ENCODE data around the gene NCKAP5.

The NCKAP5 gene

DNA sequence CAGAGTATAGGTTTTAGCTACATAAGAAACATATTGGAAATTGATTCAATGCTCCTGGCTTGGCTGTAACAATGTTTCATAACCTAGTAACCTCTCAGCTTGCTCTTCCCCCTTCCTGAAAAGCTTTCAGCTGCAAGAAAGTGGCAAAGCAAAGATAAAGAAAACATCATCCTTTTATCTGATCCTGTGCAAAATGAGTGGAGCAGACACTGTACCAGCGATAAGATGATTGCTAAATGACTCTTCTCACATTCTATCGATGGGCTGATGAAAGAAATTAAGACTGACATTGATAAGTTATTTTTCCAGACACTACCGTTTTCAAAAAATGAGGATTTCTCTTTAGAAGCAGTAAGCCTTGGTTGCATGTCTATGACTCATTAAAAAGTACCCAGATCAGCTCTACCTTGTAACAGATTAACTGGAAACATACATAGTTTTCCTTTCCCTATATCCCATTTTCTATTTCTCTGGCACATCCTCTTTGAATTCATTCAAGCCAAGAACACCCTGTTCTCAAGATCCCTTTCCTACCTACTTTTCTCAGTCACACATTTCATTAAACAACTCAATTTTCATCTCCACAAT lies 811.2 kb downstream of the NCKAP5 start:
- in situ Hi-C loops (cut with HindIII; ENCODE audit: low pct_unique_long_range_greater_than_20kb, low sequenced_read_pairs), result no loop called here
- DNase-seq (ENCODE audit: low read depth in 1 of 2, low spot score in 1 of 2), result no peak
- TF ChIP-seq JUND (IDR thresholded peaks at IDR 0.05; ENCODE audit: low read depth), result no peak

DNA sequence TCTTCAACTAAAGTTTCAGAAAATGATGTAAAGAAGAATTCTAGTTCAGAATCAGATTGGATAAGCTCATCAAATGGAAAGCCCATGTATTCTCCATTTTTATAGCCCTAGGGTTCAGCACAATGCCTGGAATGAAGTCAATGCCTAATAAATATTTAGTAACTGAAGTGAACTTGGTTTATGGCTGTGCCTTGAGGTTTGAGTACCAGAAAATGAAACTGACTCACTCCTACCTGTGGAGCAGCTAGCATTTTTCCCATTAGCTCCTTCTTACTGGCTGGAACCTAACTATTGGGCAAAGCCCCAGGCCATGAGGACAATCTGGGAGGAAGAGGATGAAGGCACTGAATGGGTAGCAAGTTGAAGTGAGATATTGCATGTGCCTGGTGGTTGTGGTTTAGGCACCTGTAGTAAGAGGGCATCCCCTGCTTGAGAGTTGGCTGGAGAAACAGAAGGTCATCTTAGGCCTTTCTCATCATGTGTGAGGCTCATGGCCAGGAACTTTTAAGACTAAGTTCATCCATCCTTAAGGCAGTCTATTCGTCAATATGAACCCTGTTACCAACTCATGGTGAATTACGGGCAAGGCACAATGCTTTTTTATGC lies 813.3 kb downstream of the NCKAP5 start:
- no peak for DNase-seq (ENCODE audit: low read depth in 1 of 2, low spot score in 1 of 2)
- no peak for TF ChIP-seq JUND (IDR thresholded peaks at IDR 0.05; ENCODE audit: low read depth)
- in situ Hi-C loops (cut with HindIII; ENCODE audit: low pct_unique_long_range_greater_than_20kb, low sequenced_read_pairs), result no loop called here

DNA sequence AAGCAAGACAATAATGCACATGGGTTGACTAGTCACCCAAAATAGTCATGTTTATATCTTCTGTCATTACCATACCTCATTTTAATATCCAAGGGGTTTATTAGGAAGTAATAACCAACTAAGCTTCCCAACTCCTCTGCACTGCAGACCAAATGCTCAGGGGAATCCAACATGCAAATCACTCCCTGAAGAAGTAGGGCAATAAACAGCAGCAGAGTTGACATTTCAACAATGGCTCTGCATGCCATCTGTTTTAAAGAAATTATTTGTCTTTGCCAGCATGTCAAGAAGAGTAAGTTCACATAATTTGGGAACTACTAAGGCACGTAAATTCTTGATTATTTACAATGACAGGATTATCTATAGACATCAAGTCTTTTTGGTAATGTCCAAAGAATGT lies 813.9 kb downstream of the NCKAP5 start:
- no peak for DNase-seq (ENCODE audit: low read depth in 1 of 2, low spot score in 1 of 2)
- no peak for TF ChIP-seq JUND (IDR thresholded peaks at IDR 0.05; ENCODE audit: low read depth)
- in situ Hi-C loops (cut with HindIII; ENCODE audit: low pct_unique_long_range_greater_than_20kb, low sequenced_read_pairs), result no loop called here

DNA sequence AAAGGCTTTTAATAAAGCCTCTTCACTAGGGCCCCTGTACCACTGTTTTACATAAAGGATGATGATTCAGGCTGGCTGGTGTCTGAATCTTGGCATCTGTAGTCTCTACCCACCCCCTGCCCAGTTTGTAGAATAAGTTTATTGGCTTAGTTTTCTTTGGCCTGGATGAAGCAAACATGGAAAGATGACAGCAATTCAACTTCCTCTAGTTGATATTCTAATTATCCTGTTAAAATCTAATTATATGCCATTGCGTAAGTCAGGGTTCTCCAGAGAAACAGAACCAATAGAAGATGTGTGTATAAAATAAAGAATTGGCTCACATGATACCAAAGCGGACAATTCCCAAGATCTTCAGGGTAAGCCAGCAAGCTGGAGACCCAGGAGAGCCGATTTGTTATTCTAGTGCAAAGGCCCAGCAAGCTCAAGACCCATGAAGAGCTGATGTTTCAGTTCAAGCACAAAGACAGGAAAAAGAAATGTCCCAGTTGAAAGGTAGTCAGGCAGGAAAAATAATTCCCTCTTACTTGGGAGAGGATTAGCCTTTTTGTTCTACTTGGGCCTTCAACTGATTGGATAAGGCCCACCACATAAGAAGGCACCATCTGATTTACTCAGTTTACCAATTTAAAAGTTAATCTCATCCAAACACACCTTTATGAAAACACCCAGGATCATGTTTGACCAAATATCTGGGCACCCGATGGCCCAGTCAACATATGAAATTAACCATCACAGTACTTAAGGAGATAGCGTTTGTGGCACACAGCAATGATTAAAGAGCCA lies 815.6 kb downstream of the NCKAP5 start:
- TF ChIP-seq JUND (IDR thresholded peaks at IDR 0.05; ENCODE audit: low read depth), result no peak
- no peak for DNase-seq (ENCODE audit: low read depth in 1 of 2, low spot score in 1 of 2)
- in situ Hi-C loops (cut with HindIII; ENCODE audit: low pct_unique_long_range_greater_than_20kb, low sequenced_read_pairs), result no loop called here

DNA sequence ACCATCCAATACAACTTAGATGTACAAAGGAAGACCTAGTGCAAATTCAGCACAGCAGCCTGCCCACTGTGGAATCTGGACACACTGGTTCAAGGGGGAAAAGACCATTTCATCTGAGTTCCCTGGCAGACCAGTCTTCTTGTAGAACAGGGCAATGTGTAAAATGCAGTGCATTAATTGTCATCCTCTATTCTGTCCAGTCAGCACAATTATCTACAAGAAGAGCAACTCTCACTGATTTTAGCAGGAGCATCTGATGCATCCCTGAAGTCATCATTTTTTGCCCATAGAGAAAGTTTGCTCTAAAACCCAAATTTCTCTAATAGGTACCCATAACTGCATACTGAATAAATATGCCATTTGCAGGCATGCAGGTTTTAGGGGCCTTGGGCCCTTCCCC lies 816.4 kb downstream of the NCKAP5 start:
- in situ Hi-C loops (cut with HindIII; ENCODE audit: low pct_unique_long_range_greater_than_20kb, low sequenced_read_pairs), result no loop called here
- no peak for TF ChIP-seq JUND (IDR thresholded peaks at IDR 0.05; ENCODE audit: low read depth)
- DNase-seq (ENCODE audit: low read depth in 1 of 2, low spot score in 1 of 2), result no peak

DNA sequence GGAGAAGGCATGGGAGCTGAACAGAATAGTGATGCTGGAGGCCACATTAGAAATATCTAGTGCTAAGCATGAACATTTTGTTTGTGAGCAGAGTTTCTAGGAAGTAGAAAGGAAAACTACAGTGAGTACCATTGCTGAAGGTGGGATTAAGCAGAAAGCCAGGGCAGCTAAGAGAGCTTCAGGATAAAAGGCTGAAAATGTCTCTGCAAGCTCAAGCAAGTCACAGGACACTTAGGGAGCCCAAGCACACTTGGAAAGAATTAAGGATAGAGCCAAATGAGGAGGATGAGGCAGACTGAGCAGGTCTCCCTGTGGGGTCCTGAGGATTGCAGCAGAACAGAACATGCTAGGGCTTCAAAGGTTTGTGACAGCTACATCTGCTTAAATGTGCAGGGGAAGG lies 817.7 kb downstream of the NCKAP5 start:
- no peak for TF ChIP-seq JUND (IDR thresholded peaks at IDR 0.05; ENCODE audit: low read depth)
- in situ Hi-C loops (cut with HindIII; ENCODE audit: low pct_unique_long_range_greater_than_20kb, low sequenced_read_pairs), result no loop called here
- no peak for DNase-seq (ENCODE audit: low read depth in 1 of 2, low spot score in 1 of 2)

DNA sequence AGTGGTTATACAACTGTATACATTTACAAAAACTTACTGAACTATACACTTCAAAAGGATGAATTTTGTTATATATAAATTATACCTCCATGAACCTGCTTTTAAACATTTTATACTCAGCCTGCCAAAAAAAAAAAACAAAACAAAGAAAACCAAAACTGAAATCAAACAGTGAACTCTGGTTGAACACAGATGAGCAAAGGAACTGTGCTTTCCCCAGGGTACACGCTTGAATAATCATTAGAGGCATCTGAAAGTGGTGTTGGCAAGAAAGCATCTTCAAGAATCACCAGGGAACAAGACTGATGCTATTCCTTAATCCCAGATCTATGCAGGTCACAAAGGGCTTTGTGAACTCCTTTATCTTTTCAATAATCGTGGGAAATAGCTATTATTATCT lies 821.2 kb downstream of the NCKAP5 start:
- DNase-seq (ENCODE audit: low read depth in 1 of 2, low spot score in 1 of 2), result no peak
- no peak for TF ChIP-seq JUND (IDR thresholded peaks at IDR 0.05; ENCODE audit: low read depth)
- in situ Hi-C loops (cut with HindIII; ENCODE audit: low pct_unique_long_range_greater_than_20kb, low sequenced_read_pairs), result no loop called here

DNA sequence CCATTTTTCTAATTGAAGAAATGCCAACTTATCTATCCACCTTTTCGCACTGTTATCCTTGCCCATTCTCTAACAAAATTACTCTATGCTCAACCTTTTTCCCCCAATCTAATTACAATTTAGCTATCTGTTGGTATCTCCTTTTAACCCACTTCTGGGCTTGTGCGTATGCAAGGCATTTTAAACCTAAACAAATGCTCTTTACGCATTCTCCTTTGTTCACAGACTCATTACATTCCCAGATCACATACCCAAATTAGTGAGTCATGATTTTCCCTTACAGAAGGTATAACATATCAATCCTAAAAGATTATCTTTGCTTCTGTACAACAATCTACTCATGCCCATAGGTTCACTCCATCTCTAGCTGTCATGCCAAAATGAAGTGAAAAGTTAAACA lies 826.5 kb downstream of the NCKAP5 start:
- no peak for DNase-seq (ENCODE audit: low read depth in 1 of 2, low spot score in 1 of 2)
- in situ Hi-C loops (cut with HindIII; ENCODE audit: low pct_unique_long_range_greater_than_20kb, low sequenced_read_pairs), result no loop called here
- no peak for TF ChIP-seq JUND (IDR thresholded peaks at IDR 0.05; ENCODE audit: low read depth)

DNA sequence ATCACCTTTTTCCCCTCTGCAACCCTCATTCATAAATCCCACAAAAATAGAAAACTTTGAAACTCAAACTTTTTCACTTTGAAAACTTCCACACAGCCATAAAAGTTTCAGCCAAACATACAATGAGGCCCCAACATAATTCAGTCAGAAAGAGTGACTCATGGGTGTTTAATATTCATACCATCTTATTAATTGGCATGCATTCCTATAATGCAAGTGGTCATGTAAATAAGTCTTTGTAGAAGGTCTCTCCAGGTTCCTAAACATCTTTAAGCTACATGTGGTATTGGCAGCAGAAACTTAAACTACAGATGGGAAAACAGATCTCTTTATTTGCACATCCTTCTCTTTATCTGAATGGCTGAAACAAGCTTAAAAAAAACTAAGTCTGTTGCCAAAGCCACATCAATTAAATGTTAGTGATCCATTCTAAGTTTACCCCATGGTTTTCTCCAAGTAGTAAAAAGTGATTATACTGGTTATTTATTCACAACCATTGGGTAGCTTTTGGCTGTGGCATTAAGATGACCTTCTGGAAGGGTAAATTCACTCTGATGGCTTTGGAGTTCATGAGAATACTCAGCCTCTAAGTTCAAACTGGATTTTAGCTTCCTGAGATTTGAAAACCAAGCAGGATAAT lies 828.1 kb downstream of the NCKAP5 start:
- DNase-seq (ENCODE audit: low read depth in 1 of 2, low spot score in 1 of 2), result no peak
- TF ChIP-seq JUND (IDR thresholded peaks at IDR 0.05; ENCODE audit: low read depth), result no peak
- in situ Hi-C loops (cut with HindIII; ENCODE audit: low pct_unique_long_range_greater_than_20kb, low sequenced_read_pairs), result no loop called here

DNA sequence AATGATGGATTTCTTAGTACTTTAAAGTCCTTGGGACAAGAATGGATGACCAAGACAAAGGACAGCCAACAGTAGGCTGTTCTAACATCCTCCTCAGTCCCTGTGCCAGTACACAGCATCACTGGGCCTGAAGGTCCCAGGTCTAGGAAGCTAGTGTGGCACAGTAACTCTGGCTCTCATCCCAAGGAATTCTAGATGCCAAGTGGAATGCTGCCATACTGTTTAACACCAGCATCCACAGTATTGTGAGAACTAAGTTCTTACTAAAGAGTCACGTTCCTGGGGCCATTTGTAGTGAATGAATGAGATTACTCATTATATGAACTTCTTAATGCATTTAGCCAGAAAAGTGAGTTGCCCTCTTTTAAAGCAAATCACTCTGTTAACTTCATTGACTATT lies 830.0 kb downstream of the NCKAP5 start:
- TF ChIP-seq JUND (IDR thresholded peaks at IDR 0.05; ENCODE audit: low read depth), result no peak
- in situ Hi-C loops (cut with HindIII; ENCODE audit: low pct_unique_long_range_greater_than_20kb, low sequenced_read_pairs), result no loop called here
- no peak for DNase-seq (ENCODE audit: low read depth in 1 of 2, low spot score in 1 of 2)

DNA sequence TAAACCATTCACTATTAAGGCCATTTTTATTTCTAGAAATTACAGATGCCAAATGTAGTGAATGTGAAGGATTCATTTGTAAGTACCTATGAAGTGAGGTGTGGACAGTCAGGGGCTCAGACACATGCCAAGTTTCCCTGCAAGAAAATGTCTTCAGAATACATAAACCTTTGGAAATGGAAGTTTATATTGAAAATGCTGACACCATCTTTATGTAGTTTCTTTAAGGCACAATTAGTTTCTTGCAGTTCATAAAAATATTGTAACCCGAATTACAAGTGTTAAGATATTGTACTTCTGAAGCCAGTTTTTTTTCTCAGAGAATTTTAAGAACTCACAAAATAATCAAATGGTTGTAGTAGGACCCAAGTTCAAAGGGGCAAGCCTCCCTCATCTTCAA lies 832.2 kb downstream of the NCKAP5 start:
- in situ Hi-C loops (cut with HindIII; ENCODE audit: low pct_unique_long_range_greater_than_20kb, low sequenced_read_pairs), result no loop called here
- DNase-seq (ENCODE audit: low read depth in 1 of 2, low spot score in 1 of 2), result no peak

DNA sequence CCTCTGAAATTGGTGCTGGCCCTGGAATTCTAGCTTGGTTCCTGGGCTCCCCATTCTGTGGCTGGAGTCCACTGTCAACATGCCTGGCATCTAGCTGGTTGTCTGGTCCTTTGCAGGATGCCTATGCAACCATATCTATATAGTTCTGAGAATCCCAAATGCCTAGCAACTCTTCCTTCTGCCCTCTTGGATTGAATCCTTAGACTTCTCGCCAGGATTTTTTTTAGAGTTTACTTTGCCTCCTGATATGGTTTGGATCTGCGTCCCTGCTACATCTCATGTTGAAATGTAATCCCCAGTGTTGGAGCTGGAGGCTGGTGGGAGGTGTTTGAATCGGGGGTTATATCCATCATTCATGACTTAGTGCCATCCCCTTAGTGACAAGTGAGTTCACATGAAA lies 833.3 kb downstream of the NCKAP5 start:
- in situ Hi-C loops (cut with HindIII; ENCODE audit: low pct_unique_long_range_greater_than_20kb, low sequenced_read_pairs), result no loop called here
- no peak for DNase-seq (ENCODE audit: low read depth in 1 of 2, low spot score in 1 of 2)
- TF ChIP-seq JUND (IDR thresholded peaks at IDR 0.05; ENCODE audit: low read depth), result no peak

More for the DNA sequence above, 832.2 kb downstream of the NCKAP5 start:
- TF ChIP-seq JUND (IDR thresholded peaks at IDR 0.05; ENCODE audit: low read depth), result no peak

DNA sequence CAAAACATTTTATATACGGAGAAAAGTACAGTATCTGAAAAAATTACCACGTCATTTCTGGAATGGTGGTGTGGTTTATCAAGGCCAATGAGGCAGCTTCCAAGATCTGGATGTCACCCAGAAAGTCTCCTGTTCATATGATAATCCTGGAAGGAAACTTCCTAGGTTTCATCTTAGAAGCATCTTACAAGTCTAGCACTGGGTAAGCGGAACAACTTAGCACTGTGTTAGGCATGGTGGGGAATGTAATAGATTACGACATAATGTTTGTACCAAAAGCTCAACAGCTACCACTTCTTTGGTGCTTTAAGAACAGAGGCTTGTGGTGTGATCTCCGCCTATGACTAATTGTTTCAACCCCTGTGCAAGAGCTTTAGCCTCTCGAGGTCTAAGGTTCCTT lies 835.2 kb downstream of the NCKAP5 start:
- no peak for TF ChIP-seq JUND (IDR thresholded peaks at IDR 0.05; ENCODE audit: low read depth)
- in situ Hi-C loops (cut with HindIII; ENCODE audit: low pct_unique_long_range_greater_than_20kb, low sequenced_read_pairs), result no loop called here
- DNase-seq (ENCODE audit: low read depth in 1 of 2, low spot score in 1 of 2), result no peak
